Cardiac fibroblast (primary cell): ENCODE data around the gene KBTBD4.
"Not testable (repeated sequence)": the region's sequence is repeated elsewhere in the genome, so short reads cannot be mapped to it uniquely, and the experiment has no call there.

Experiments
- DNase-seq, 2 donors: peaks; one replicate each; pipeline versions ENCODE4 v3.0.0 to v3.0.0-alpha.2; 2010; ENCODE audit warnings: low read depth in 2 of 2
- H3K4me3 ChIP-seq, 2 donors: replicated peaks in 1 of 2; 1 replicate in 1 of 2; 2 replicates in 1 of 2; pipeline ENCODE4 v1.5.1; 2011; ENCODE audit warnings: low read depth in 2 of 2, low read length in 2 of 2, mild to moderate bottlenecking in 2 of 2, moderate library complexity in 1 of 2
- CTCF ChIP-seq: IDR thresholded peaks from one replicate; pipeline ENCODE4 v1.5.1; 2011; ENCODE audit warnings: low read depth, mild to moderate bottlenecking, low read length, inconsistent platforms

KBTBD4 gene

GRCh38 chr11:47552056-47552565, 26.7 kb downstream of the KBTBD4 start:
- peak overlapping the region; percentile 97 to 98 for H3K4me3 ChIP-seq
- no peak for TF ChIP-seq CTCF
- peak; percentile 51 to 60 for DNase-seq

- peak in 1 of 2 donors; percentile 44 for DNase-seq
- TF ChIP-seq CTCF: peak; percentile 40
- H3K4me3 ChIP-seq: peak overlapping the region in 1 of 2 donors; percentile 97
Observed at GRCh38 chr11:47551086-47551485, 27.7 kb downstream of the KBTBD4 start.

- DNase-seq: peak in 1 of 2 donors; percentile 48
- no peak for TF ChIP-seq CTCF
- H3K4me3 ChIP-seq: no peak overlapping the region
Observed at GRCh38 chr11:47550288-47551047, 28.3 kb downstream of the KBTBD4 start.

- not testable (repeated sequence) for DNase-seq, H3K4me3 ChIP-seq
Observed at GRCh38 chr11:47546274-47546673, 32.5 kb downstream of the KBTBD4 start.

- DNase-seq: no peak
- no peak for TF ChIP-seq CTCF
Observed at GRCh38 chr11:47545298-47545697, 33.5 kb downstream of the KBTBD4 start.

GRCh38 chr11:47541070-47541469, 37.7 kb downstream of the KBTBD4 start:
- no peak for DNase-seq
- TF ChIP-seq CTCF: no peak
- no peak overlapping the region for H3K4me3 ChIP-seq

More at GRCh38 chr11:47545298-47545697, 33.5 kb downstream of the KBTBD4 start:
- H3K4me3 ChIP-seq: no peak overlapping the region

- H3K4me3 ChIP-seq: no peak overlapping the region
- no peak for TF ChIP-seq CTCF
- no peak for DNase-seq
Observed at GRCh38 chr11:47539681-47540039, 39.1 kb downstream of the KBTBD4 start.
